ENCODE data around the gene ANKS1B.

Gene ANKS1B

DNA sequence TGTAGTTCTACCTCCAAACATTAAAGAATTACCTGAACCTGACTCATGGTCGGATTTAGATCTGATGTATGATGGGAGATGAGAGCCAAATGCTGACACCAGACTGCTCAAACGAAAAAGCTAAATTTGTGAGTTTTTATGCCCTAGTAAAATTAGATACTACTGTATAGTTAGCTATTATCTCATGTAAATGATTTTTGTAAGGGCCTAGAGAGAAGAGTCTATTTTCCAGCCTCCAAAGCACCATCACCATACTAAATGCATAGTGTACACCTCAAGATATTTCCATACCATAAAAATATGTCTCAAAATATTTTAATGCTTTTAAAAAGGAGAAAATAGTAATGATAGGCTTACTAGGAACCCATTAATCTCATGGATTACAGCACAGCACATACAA lies 18.3 kb downstream of the ANKS1B start:
- no peak for DNase-seq (ENCODE audit: low read depth in 2 of 2, low spot score in 1 of 2)

DNA sequence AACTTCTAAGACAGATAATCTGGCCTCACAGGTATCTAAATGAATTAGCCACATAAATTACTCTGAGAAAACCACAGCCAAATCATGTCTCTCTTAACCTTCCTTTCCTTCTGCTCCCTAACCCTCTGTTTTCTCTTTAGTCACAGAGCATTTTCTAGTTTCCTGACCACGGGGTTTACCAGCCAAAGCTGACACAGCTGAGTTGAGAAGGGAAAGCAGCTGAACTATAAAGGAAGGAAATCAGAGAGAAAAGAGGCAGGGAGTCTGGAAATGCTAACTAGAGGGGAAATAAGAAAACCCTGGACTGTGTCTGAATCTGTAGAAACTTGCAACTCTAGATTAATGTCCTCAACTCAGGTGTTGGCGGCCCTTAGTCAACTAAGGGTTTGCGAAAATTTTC lies 24.4 kb downstream of the ANKS1B start:
- DNase-seq (ENCODE audit: low read depth in 2 of 2, low spot score in 1 of 2): no peak

DNA sequence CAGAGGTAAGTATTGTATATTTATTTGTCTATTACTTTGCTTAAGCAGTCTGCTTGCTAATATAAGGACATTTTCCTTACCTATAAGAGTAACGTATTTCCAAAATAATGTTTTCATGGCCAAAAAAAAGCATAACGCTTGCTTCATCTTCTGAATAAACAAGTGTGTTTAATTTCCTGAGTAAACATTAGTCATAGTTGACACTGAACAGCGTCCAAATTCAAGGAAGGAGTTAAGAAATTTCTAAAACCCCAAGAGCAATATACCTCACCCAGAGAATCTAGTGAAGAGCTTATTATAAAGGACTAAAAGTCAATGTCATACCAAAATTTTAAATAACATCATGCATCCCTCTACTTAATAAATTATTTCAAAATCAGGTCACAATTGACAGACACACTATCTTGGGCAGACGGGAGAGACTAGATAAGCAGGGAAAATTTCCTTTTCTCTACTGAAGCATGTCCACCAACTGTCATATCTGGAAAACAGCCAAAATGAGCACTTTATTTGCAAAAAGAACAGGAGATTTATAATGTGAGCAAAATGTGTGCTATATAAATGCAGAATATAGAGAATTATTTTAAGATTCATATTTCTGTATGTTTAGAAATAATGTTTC lies 25.1 kb downstream of the ANKS1B start:
- DNase-seq (ENCODE audit: low read depth in 2 of 2, low spot score in 1 of 2): no peak

DNA sequence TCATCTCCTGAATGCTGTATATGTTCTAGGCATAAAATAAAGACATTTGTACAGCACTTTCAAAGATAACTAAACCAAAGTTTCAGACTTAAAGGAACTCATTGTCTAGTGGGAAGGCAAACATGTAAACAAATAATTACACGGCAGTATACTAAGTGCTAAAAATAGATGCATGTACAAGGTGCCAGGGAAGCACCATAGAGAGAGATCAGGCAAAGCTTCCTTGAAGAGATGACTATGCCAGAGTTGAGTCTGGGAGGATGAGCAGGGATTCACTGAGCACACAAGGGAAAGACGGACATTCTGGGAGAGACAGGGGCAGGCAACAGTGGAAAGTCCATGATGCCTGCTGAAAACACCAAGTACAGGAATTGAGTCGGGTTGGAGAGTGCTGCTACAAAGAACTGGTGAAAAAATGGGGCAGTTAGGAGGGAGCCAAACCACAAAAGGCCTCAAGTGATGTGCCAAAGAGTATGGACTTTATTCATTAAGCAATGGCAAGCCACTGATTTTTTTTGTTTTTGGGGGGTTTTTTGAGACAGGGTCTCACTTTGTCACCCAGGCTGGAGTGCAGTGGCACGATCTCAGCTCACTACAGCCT lies 26.8 kb downstream of the ANKS1B start:
- no peak for DNase-seq (ENCODE audit: low read depth in 2 of 2, low spot score in 1 of 2)

DNA sequence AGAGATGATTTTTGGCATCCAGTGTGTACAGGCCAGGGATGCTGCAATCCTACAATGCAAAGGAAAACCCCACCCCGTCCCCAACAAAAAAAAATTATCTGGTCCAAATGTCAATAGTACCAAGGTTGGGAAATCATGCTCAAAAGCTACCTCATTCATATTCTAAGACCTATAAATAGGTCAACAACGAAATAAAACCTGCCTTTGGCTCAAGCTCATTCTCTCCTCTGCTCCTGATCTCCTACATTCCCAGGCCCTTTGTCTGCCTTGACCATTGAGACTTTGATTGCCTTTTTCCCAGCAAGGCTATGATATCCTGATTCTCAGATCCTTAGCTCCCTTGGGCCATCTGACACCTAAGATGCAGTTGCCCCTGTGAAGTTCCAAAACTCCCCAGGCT lies 30.0 kb downstream of the ANKS1B start:
- no peak for DNase-seq (ENCODE audit: low read depth in 2 of 2, low spot score in 1 of 2)

DNA sequence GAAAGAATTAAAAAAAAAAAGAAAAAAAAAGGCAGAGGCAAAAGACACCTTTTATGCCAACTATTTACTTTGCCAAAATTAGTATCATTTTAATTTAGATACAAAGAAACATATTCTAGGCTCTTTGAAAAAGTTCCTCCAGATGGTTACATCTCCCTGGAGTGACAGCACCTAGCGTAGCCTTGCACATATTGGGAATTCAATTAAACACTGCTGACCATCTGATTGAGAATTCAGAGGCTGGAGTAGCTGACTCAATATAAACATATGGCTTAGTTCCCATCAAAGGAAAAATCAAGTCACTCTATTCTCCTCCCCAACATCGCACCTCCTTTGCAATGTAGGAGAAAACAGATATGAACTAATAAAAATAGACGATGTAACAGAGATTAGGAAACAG lies 36.4 kb downstream of the ANKS1B start:
- no peak for DNase-seq (ENCODE audit: low read depth in 2 of 2, low spot score in 1 of 2)

DNA sequence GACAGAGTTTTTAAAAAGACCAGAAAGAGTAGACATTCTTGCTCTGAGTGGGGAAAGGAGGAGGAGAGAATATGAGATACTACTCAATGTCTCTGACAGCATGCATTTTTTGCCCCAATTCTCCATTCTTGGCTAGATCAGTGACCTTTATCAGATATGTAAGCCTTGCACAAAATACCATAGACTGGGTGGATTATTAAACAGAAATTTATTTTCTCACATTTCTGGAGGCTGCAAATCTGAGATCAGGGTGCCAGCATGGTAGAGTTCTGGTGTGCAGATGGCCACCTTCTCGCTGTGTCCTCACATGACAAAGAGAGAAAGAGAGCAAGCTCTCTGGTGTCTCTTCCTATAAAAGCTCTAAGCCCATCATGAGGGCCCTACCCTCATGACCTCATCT lies 38.6 kb downstream of the ANKS1B start:
- DNase-seq (ENCODE audit: low read depth in 2 of 2, low spot score in 1 of 2): no peak

DNA sequence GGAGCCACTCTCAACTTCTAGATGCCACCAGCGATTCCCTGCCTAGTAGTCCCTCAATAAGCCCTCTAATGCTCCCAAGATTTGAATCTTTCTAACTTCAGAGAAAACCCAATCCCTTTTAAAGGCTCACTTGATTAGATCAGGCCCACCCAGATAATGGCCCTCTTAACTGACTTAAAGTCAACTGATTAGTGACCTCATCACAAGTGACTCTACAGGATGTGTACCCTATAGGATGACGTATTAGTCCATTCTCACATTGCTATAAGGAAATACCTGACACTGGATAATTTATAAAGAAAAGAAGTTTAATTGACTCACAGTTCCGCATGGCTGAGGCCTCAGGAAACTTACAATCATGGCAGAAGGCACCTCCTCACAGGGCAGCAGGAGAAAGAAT lies 49.1 kb downstream of the ANKS1B start:
- no peak for DNase-seq (ENCODE audit: low read depth in 2 of 2, low spot score in 1 of 2)

DNA sequence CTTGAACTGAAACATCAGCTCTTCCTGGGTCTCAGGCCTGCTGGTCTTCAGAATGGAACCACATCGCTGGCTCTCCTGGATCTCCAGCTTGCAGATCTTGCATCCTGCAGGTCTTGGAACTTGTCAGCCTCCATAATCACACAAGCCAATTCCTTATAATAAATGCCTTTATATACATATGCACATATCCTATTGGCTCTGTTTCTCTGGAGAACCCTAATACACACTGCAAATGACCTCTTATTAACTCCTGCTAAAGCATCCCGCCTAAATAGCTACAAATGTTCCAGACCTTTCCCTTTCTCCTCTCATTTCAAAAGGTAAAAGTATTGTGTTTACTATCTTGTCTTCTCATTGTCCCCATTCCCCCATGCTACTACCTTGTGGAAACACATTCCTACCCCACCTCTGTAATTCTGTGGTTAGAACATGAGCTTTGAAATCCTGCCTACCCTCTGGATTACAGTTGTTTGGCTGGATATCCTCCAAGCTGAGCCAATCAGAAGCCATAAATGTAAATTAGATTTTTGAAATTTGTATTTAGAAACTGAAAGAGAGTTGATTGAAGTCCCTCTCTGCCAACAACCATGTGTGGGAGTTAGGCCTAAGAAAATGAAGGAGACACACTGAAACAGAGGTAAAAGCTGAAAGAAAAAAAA lies 58.1 kb downstream of the ANKS1B start:
- no peak for DNase-seq (ENCODE audit: low read depth in 2 of 2, low spot score in 1 of 2)

DNA sequence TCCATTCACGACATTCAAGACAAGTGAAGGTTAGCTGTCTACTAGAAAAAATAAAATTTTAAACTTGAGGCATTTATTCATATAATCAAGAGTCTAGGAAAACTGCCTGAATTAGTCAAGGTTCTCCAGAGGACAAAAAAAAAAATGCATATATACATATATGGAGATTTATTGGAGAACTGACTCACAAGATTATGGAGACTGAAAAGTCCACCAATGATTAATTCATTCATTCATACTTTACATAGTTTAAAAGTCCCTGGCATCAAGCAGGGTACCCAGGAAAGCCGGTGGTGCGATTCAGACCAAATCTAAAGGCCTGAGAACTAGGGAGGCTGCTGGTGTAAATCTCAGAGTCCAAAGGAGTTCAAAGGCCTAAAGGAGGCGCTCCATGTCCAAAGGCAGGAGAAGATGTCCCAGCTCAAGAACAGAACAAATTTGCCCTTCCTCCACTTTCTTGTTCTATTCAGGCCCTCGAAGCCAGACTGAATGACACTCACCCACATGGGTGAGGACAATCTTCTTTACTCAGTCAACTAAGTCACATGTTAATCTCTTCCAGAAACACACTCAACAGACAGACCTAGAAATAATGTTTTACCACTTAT lies 64.3 kb downstream of the ANKS1B start:
- no peak for DNase-seq (ENCODE audit: low read depth in 2 of 2, low spot score in 1 of 2)

DNA sequence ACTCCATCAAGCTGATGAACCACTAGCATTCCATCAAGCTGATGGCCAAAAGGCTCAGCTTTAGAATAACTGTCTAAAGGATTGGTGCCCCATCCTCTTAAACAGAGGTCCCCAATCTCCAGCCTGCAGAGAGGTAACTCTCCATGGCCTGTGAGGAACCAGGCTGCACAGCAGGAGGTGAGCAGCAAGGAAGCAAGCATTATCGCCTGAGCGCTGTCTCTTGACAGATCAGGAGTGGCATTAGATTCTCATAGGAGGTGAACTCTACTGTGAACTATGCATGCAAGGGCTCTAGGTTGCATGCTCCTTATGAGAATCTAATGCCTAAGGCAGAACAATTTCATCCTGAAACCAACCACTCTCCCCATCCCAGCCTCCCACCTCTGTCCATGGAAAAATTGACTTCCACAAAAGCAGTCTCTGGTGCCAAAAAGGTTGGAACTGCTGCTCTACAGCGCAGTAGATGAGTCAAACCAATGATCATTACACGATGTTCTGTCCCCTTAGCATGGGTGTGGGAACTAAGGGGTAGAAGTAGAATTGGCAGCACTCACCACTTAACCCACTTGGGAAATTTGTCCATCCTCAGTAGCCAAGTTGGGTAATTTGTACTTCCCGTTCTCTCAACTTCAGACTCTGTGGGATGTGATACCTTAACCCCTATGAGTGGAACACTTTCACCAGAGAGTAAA lies 66.9 kb downstream of the ANKS1B start:
- DNase-seq (ENCODE audit: low read depth in 2 of 2, low spot score in 1 of 2): no peak

DNA sequence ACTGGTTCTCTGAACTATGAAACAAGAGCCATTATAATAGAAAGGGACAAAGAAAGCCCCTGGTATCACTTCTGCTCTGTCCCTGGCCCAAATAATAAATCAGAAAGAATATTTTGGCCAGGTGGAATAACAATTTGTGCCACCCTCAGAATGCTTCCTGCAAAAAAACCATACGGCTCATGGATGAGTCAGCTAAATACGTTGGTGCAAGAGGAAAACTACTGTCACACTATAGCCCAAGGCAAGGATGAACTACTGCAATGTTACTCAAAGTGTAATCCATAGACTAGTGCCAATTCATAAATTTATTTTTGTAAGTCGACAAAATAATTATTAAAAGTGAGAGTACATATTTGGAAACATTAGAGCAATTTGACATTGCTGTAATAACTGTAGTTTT lies 68.2 kb downstream of the ANKS1B start:
- no peak for DNase-seq (ENCODE audit: low read depth in 2 of 2, low spot score in 1 of 2)

DNA sequence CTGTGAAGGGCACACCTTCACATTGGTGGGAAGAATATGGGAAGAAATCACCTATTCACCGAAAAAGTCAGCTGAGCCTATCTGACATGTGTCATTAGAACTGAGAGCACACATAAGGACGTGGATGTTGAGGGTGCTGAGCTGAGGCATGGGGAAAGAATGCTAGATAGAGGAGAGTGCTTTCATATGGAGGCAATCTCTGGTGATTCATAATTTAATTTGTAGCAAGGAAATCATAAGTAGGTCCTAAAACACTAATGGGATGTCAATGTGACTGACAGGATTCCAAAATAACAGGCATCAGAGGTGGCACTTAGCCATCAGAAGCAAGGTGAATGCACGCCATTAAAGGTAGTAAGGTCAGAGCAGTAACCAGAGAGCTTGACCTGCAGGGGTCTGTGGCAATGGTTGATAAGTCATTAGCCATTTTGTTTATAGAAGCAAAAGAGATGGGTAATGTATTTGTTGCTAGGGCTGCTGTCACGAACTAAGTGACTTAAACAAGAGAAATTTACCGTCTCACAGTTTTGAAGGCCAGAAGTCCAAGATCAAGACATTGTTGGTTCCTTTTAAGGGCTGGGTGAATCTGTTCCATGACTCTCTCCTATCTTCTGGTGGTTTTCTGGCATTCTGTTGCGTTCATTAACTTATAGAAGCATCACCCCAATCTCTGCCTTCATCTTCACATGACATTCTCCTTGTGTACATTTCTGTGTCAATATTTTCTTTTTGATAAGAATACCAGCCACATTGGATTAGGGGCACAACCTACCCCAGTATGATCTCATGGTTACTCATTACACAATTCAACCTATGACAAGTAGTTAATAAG lies 69.3 kb downstream of the ANKS1B start:
- no peak for DNase-seq (ENCODE audit: low read depth in 2 of 2, low spot score in 1 of 2)

DNA sequence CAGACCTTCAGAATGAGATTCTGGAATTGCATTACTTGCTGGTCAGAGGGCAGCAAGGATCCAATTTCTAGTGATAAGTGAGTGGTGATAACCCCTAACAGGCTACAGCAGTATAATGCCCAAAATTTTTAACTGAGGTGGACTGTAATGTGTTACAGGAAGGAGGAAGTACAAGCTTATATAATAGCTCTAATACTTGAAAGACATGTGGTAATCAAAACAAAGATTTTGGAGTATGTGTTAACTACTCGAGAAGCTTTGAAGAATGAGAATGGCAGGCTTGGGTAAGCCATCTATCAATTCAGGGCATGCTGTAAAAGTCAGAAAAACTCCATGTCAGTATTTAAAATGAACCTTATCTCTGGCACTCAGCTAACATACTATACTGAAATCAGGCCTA lies 70.5 kb downstream of the ANKS1B start:
- no peak for DNase-seq (ENCODE audit: low read depth in 2 of 2, low spot score in 1 of 2)

DNA sequence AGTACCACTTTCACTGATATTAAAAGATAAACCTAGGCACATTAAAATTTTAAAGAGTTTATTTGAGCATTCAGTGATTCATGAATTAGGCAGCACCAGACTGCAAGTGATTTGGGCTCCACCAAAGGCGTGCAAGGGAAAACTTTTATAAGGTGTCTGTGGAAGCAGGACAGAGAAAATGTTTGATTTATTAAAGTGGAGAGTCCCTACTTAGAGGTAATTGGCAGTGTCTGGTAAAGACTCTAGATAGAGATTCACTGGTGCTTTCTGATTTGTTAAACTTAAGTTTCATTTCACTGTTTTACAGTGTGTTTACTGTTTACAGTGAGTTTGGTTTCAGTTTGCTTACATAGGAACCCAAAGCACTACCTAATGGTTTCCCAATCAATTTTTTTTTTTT lies 72.8 kb downstream of the ANKS1B start:
- DNase-seq (ENCODE audit: low read depth in 2 of 2, low spot score in 1 of 2): no peak

DNA sequence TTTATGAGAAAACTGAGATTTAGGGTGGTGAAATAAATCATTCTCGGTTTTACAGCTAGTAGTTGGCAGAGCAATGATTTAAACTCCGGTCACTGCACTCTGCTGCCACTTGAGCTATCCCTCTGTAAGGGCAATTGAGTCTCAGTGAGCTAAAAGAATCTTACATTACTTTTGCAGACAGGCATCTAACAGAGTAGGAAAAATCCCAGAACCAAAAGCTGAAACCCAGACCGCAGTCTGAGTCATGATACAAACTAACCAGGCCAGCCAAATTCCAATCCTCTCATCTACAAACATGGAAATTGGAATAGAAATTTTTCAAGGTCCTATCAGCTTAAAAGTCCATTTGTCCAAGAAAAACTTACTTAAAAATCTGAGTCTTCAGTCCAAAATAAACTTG lies 73.7 kb downstream of the ANKS1B start:
- DNase-seq (ENCODE audit: low read depth in 2 of 2, low spot score in 1 of 2): no peak

DNA sequence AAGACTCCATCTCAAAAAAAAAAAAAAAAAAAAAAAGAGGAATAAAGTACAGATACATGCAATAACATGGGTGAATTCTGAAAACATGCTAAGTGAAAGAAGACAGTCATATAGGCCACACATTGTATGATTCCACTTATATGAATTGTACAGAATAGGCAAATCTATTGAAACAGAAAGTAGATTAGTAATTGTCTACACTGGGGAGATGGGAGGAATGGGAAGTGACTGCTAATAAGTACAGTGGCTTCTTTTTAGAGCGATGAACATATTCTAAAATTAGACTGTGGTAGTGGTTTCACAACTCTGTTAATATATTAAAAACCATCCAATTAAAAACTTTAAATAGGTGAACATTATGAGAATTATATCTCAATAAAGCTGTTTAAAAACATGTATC lies 74.4 kb downstream of the ANKS1B start:
- DNase-seq (ENCODE audit: low read depth in 2 of 2, low spot score in 1 of 2): no peak

DNA sequence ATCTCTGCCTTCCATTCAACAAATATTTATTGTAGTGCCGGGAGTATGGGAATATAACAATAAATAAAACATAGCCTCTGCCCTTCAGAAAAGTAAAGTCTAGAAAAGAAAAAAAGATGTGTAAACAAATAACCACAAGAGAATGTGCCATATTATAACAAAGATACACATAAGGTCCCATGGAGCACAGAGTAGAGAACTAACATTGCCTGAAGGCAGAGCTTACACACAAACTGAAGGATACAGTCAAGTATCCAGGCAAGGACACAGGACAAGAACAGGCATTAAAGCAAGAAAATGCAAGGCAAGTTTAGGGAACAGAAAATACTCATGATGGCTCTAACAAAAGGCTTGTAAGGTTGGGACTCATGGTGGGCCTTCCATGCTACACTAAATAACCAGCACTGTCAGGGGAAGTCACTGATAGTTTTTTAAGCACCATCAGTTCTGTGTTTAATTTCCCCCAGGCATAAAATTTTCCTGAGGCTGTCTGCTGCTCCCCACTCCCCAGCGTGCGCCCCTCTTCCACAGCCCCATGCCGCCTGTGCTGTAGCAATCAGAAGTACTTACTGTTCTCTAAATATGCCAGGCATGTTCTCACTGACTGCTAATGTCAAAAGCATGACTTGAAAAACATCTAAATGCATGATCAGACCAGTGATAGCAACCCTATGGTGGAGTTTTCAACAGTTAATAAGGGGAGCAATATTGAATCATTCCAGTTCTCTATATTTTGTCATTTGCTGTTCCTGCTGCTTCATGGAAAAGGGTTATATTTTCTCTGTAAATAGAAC lies 77.8 kb downstream of the ANKS1B start:
- DNase-seq (ENCODE audit: low read depth in 2 of 2, low spot score in 1 of 2): no peak

DNA sequence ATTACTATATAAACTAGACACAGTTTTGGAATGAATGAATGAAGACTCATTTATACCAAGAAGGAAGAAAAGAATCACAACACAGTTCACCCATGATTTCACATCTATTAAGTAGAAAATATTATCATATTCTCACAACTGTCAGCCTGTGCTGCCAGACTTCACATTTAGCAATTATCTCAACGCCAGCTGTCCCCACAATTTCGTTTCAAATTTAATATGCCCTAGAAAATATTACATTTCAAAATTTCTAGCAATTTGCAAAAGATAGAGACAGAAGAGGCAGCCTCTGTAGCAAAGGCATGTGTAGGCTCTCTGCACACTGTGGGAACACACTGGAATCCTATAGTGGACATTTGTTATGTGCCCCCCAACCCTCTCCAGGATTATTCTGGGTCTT lies 83.6 kb downstream of the ANKS1B start:
- DNase-seq (ENCODE audit: low read depth in 2 of 2, low spot score in 1 of 2): no peak

DNA sequence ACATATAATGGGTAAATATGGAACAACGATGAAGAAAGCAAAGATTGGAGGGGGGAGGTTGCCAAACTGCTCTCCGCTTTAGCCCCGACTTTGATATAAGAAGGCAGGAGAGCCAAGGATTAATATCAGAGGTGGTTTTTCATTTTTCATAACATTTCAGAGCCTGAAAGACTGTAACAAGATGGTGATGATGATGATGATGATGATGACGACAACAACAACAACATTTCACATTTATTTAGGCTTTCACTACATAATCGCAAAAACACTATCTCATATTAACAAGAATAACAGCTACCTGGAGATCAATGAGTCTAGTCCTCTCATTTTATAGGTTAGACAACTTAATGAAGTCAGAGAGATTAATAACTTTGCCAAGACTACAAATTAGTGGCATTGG lies 86.1 kb downstream of the ANKS1B start:
- DNase-seq (ENCODE audit: low read depth in 2 of 2, low spot score in 1 of 2): no peak
